Measurements from ENCODE around the gene ARHGEF37.

Gene ARHGEF37

GRCh38 chr5:149679876-149680809 is 98.8 kb downstream of the ARHGEF37 start:
- DNase-seq, result no peak

- DNase-seq, result no peak
Measured at GRCh38 chr5:149680810-149681221, 99.5 kb downstream of the ARHGEF37 start.

GRCh38 chr5:149681252-149681651 is 100.0 kb downstream of the ARHGEF37 start:
- DNase-seq, result no peak

- no peak for DNase-seq
Measured at GRCh38 chr5:149681922-149682321, 100.6 kb downstream of the ARHGEF37 start.

GRCh38 chr5:149682532-149683075 is 101.3 kb downstream of the ARHGEF37 start:
- DNase-seq, result no peak

- DNase-seq, result no peak
Measured at GRCh38 chr5:149683964-149684363, 102.7 kb downstream of the ARHGEF37 start.

- DNase-seq, result no peak
Measured at GRCh38 chr5:149684371-149684770, 103.1 kb downstream of the ARHGEF37 start.

Data from NCI-H1048 (cell line).